GM21360 (cell line): Measurements from ENCODE around the gene LIMS1.

Experiments
- ATAC-seq: cut with Tn5 transposase; IDR thresholded peaks from one replicate; pipeline ENCODE4 v1.9.1; 2021; ENCODE audit warnings: mild to moderate bottlenecking, moderate library complexity; ENCODE audit not compliant: unreplicated experiment

Gene LIMS1

GRCh38 chr2:108613261-108614042 is 79.2 kb downstream of the LIMS1 start:
- ATAC-seq, result no peak

- ATAC-seq, result no peak
Observed at GRCh38 chr2:108614043-108614545, 79.8 kb downstream of the LIMS1 start.

- ATAC-seq, result no peak
Observed at GRCh38 chr2:108614659-108615058, 80.4 kb downstream of the LIMS1 start.

- ATAC-seq, result no peak
Observed at GRCh38 chr2:108615480-108616090, 81.3 kb downstream of the LIMS1 start.

- ATAC-seq, result no peak
Observed at GRCh38 chr2:108616318-108616717, 82.0 kb downstream of the LIMS1 start.

- ATAC-seq, result no peak
Observed at GRCh38 chr2:108616751-108617161, 82.5 kb downstream of the LIMS1 start.

GRCh38 chr2:108617617-108618016 is 83.3 kb downstream of the LIMS1 start:
- ATAC-seq, result no peak

- no peak for ATAC-seq
Observed at GRCh38 chr2:108619925-108620620, 85.8 kb downstream of the LIMS1 start.

GRCh38 chr2:108620656-108621055 is 86.4 kb downstream of the LIMS1 start:
- no peak for ATAC-seq

GRCh38 chr2:108621087-108621559 is 86.9 kb downstream of the LIMS1 start:
- peak; percentile 99 for ATAC-seq

GRCh38 chr2:108621687-108622681 is 87.7 kb downstream of the LIMS1 start:
- no peak for ATAC-seq

GRCh38 chr2:108623616-108624015 is 89.3 kb downstream of the LIMS1 start:
- no peak for ATAC-seq

- ATAC-seq, result no peak
Observed at GRCh38 chr2:108625186-108625827, 91.0 kb downstream of the LIMS1 start.

GRCh38 chr2:108625828-108626195 is 91.5 kb downstream of the LIMS1 start:
- no peak for ATAC-seq

- no peak for ATAC-seq
Observed at GRCh38 chr2:108626995-108627394, 92.7 kb downstream of the LIMS1 start.

GRCh38 chr2:108627911-108628567 is 93.8 kb downstream of the LIMS1 start:
- ATAC-seq, result no peak

GRCh38 chr2:108628936-108629335 is 94.7 kb downstream of the LIMS1 start:
- ATAC-seq, result no peak

GRCh38 chr2:108629417-108629816 is 95.1 kb downstream of the LIMS1 start:
- ATAC-seq, result peak; percentile 77
